ENCODE measurements around the gene ADAM19. TPM values are rescaled to one million over a fixed set of nuclear protein-coding genes. Genes with fewer than 3 reads are reported as not detected.

Gene ADAM19
- total and polyA plus RNA-seq, 2 donors (not counting 1 experiment from before 2014, with no cell fraction given) = 13.0 to 65.2 TPM

GRCh38 chr5:157479166-157479565, 96.4 kb downstream of the ADAM19 start:
- H4K20me1 ChIP-seq (ENCODE audit: control insufficient read depth, extremely low read depth, insufficient read depth, low read length) = no peaks in the 10 kb centered on the region
- no peaks in the 10 kb centered on the region for H3K79me2 ChIP-seq (ENCODE audit: control insufficient read depth, insufficient read depth, low read length)
- H3K27ac ChIP-seq (ENCODE audit: insufficient read depth, low read length) = no peak overlapping the region
- no peaks in the 10 kb centered on the region for H3K27me3 ChIP-seq (ENCODE audit: control insufficient read depth, insufficient read depth, low read length)
- no peak overlapping the region for H2AFZ ChIP-seq (ENCODE audit: low read length)
- H3K9me3 ChIP-seq (ENCODE audit: control insufficient read depth, insufficient read depth, low read depth, low read length) = no peaks in the 10 kb centered on the region
- H3K9ac ChIP-seq (ENCODE audit: insufficient read depth, low read length) = no peak overlapping the region
- no peak overlapping the region for H3K4me3 ChIP-seq (replicated peaks in 1 of 4; ENCODE audit: control extremely low read depth in 1 of 4, insufficient read depth in 1 of 4, low read depth in 3 of 4, low read length in 4 of 4)
- no peaks in the 10 kb centered on the region for H3K4me1 ChIP-seq (ENCODE audit: control insufficient read depth, extremely low read depth, insufficient read depth, low read length)
- no peak overlapping the region for H3K4me2 ChIP-seq (ENCODE audit: extremely low read depth, insufficient read depth, low read length)
- peaks cover 6% of the 10 kb centered on the region for H3K36me3 ChIP-seq (ENCODE audit: control insufficient read depth, insufficient read depth, low read length)
- TF ChIP-seq CTCF (conservative IDR thresholded peaks at IDR 0.05 in 1 of 2, IDR thresholded peaks at IDR 0.05 in 1 of 2; ENCODE audit: low read depth in 1 of 2, low read length in 2 of 2) = no peak
- no peak for TF ChIP-seq EZH2 (IDR thresholded peaks at IDR 0.05; ENCODE audit: low read length, missing control alignments)
- DNase-seq (ENCODE audit: low read depth in 2 of 2) = no peak

GRCh38 chr5:157478726-157479125, 96.8 kb downstream of the ADAM19 start:
- Histone ChIP-seq H4K20me1 (ENCODE audit: control insufficient read depth, extremely low read depth, insufficient read depth, low read length) (no peaks in the 10 kb centered on the region), H2AFZ (ENCODE audit: low read length) (no peak overlapping the region), H3K79me2 (ENCODE audit: control insufficient read depth, insufficient read depth, low read length) (no peaks in the 10 kb centered on the region), H3K27ac (ENCODE audit: insufficient read depth, low read length) (no peak overlapping the region), H3K27me3 (ENCODE audit: control insufficient read depth, insufficient read depth, low read length) (no peaks in the 10 kb centered on the region), H3K4me1 (ENCODE audit: control insufficient read depth, extremely low read depth, insufficient read depth, low read length) (peaks cover 2% of the 10 kb centered on the region), H3K4me3 (replicated peaks in 1 of 4; ENCODE audit: control extremely low read depth in 1 of 4, insufficient read depth in 1 of 4, low read depth in 3 of 4, low read length in 4 of 4) (no peak overlapping the region), H3K4me2 (ENCODE audit: extremely low read depth, insufficient read depth, low read length) (no peak overlapping the region), H3K9ac (ENCODE audit: insufficient read depth, low read length) (no peak overlapping the region), H3K36me3 (ENCODE audit: control insufficient read depth, insufficient read depth, low read length) (peaks cover 6% of the 10 kb centered on the region), H3K9me3 (ENCODE audit: control insufficient read depth, insufficient read depth, low read depth, low read length) (no peaks in the 10 kb centered on the region)
- no peak for DNase-seq (ENCODE audit: low read depth in 2 of 2)
- TF ChIP-seq EZH2 (IDR thresholded peaks at IDR 0.05; ENCODE audit: low read length, missing control alignments) (no peak), CTCF (conservative IDR thresholded peaks at IDR 0.05 in 1 of 2, IDR thresholded peaks at IDR 0.05 in 1 of 2; ENCODE audit: low read depth in 1 of 2, low read length in 2 of 2) (no peak)

GRCh38 chr5:157477814-157478494, 97.6 kb downstream of the ADAM19 start:
- no peak overlapping the region for H2AFZ ChIP-seq (ENCODE audit: low read length)
- no peaks in the 10 kb centered on the region for H3K9me3 ChIP-seq (ENCODE audit: control insufficient read depth, insufficient read depth, low read depth, low read length)
- no peak overlapping the region for H3K4me3 ChIP-seq (replicated peaks in 1 of 4; ENCODE audit: control extremely low read depth in 1 of 4, insufficient read depth in 1 of 4, low read depth in 3 of 4, low read length in 4 of 4)
- H3K79me2 ChIP-seq (ENCODE audit: control insufficient read depth, insufficient read depth, low read length) = no peaks in the 10 kb centered on the region
- no peaks in the 10 kb centered on the region for H3K27me3 ChIP-seq (ENCODE audit: control insufficient read depth, insufficient read depth, low read length)
- peaks cover 6% of the 10 kb centered on the region for H3K36me3 ChIP-seq (ENCODE audit: control insufficient read depth, insufficient read depth, low read length)
- H4K20me1 ChIP-seq (ENCODE audit: control insufficient read depth, extremely low read depth, insufficient read depth, low read length) = no peaks in the 10 kb centered on the region
- H3K27ac ChIP-seq (ENCODE audit: insufficient read depth, low read length) = no peak overlapping the region
- H3K4me2 ChIP-seq (ENCODE audit: extremely low read depth, insufficient read depth, low read length) = no peak overlapping the region
- DNase-seq (ENCODE audit: low read depth in 2 of 2) = no peak
- TF ChIP-seq EZH2 (IDR thresholded peaks at IDR 0.05; ENCODE audit: low read length, missing control alignments) (no peak), CTCF (conservative IDR thresholded peaks at IDR 0.05 in 1 of 2, IDR thresholded peaks at IDR 0.05 in 1 of 2; ENCODE audit: low read depth in 1 of 2, low read length in 2 of 2) (no peak)
- H3K9ac ChIP-seq (ENCODE audit: insufficient read depth, low read length) = no peak overlapping the region
- peaks cover 2% of the 10 kb centered on the region for H3K4me1 ChIP-seq (ENCODE audit: control insufficient read depth, extremely low read depth, insufficient read depth, low read length)
